ENCODE measurements around the gene GAS2.

- TF ChIP-seq CTCF (IDR thresholded peaks at IDR 0.05) (no peak), POLR2A (IDR thresholded peaks at IDR 0.05) (no peak)
Measured at GRCh38 chr11:22626573-22627239, 39.7 kb upstream of the GAS2 start.

Data from Peyer's patch (tissue), 4 donors.